HG03108 (cell line): Measurements from ENCODE around the gene WNT6.

ENCODE experiments used
- ATAC-seq: cut with Tn5 transposase; IDR thresholded peaks from one replicate; pipeline ENCODE4 v1.9.1; 2021; ENCODE audit warnings: moderate library complexity; ENCODE audit not compliant: unreplicated experiment

The WNT6 gene

DNA sequence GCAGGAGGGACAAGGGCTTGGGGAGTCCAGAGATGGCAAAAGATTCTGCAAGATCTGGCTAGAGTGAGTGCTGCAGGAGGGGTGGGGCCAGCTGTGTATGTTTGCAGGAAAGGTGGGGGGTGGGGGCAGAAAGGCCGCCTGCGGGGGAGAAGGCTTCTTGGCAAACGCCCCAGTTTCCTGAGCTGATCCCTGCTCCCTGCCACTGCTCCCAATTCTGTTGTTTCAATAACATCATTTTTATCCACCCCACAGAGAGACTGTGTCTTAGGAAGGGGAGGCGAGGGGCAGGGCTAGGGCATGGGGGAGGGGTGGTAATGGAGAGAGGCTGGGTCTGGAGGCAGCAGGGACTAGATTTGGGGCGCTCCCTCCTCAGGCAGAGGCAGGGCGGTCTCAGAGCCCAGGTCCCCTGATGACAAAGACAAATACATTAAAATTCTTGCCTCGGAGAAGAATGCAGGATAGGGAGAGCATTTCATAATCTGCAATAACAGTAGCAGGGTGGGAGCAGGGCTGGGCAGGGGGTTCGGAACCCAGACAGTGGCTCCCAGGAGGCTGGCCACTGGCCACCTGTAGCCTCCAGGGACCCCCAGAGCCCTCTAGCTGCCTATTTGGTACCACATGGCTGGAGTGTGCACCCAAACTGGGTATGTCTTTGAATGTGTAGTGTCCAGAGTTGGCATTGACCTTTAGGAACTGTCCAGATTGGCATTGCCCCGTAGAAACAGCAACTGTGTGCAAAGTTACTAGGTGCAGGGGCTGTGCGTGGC, 2.1 kb upstream of the WNT6 start:
- no peak for ATAC-seq

DNA sequence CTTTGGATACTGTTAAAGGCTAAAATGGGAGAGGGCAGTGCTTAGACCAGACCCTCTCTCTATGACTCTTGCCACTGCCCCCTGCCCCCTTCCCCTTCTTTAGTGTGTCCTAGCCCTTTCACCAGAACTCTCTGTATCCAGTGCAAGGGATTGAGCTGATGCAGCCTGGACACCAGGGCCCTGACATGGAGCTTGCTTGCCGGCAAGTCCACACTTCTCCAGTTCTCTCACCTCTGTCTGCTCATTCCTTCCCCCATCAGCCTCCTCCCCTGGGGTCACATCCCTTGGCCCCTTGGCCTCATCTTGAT, 1.5 kb upstream of the WNT6 start:
- no peak for ATAC-seq

DNA sequence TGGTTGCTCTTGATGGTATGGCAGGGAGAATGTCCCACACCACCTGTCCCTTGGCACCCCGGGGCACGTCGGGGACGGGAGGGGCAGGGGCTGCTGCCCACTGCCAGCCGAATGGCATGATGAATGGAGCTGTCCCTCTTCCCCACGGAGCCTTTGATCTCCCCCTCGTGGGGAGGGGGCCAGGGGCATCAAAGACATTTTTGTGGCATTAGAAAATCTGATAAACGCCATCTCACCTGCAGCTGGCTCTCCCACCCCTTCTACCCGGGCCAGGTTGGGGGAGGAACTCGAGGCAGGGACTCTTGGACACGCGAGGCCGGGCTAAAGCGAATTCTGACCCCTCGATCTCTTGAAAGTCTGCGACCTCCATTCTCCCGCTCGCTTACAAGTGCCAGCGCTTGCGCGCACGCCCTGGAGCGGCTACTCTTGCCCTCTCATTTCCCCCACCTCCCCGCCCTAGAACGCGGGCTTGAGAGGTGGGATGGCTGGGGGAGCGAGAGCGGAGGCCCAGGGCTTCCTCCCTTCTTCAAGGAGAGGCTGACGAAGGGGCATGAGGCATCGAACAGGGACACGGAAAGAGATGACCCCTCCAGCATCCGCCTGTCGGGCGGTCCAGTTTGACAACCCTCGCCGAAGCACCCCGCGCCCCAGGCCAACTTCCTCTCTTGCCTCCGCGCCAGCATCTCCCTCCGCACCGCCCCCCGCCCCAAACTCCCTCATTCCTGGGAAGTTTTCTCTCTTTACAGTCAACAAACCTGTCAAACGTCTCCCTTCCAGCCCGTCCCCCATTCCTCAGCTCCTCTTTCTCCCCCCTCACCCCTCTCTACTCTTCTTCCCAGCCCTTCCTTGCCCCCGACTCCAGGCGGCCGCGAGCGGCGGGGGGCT, 692 bp upstream of the WNT6 start:
- no peak for ATAC-seq

DNA sequence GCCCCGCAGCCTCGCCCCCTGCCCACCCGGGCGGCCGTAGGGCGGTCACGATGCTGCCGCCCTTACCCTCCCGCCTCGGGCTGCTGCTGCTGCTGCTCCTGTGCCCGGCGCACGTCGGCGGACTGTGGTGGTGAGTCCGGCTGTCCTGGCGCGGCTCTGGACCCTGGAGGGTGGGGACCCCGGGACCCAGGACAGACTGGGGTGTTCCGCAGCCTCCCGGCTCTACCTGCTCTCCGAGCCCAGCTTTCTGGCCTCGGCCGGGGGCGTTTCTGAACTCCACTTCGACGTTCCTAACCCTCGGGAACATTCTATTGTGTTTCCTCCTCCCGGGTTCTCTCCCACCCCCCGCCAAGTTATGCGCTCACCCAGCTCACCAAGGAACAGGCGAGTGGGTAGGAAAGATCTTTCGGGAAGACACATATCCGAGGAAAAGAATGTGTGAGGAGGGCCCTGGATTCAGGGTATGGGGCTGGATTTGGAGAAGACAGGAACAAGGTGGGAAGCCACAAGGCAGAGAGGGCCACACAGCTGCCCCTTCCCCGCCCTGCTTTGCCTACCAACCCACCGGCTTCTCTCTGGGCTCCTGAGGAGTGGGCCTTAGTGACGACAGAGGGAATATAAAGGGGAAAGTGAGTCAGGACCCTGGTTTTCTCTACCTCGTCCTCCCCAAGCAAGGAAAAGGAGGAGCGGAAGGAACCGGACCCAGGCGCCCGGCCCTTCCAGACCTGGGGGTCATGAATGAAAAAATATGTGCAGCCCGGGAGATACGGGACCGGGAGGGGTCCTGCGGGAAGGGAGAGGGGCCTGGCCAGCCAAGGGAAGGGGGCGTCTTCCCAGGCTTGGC, 605 bp downstream of the WNT6 start:
- ATAC-seq, result no peak

DNA sequence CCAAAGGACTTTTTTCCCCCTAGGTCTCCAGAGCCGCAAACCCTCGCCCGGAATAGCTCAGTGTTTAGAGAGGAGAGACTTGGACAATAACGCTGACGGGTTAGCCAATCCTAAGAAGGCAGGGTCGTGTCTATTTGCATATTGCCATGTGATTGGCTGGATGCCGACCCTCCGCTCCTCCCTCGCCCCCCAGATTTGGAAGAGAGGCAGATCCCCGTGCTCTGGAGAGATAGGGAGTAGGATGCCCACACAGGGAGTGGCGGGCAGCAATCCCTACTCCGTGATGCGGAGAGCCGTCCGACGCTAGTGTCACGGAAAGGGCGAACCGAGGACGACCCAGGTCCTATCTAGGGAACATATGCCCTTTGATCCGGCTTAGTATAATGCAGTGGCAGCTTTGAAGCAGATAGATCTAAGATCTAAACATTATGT, 1.4 kb downstream of the WNT6 start:
- ATAC-seq, result no peak

DNA sequence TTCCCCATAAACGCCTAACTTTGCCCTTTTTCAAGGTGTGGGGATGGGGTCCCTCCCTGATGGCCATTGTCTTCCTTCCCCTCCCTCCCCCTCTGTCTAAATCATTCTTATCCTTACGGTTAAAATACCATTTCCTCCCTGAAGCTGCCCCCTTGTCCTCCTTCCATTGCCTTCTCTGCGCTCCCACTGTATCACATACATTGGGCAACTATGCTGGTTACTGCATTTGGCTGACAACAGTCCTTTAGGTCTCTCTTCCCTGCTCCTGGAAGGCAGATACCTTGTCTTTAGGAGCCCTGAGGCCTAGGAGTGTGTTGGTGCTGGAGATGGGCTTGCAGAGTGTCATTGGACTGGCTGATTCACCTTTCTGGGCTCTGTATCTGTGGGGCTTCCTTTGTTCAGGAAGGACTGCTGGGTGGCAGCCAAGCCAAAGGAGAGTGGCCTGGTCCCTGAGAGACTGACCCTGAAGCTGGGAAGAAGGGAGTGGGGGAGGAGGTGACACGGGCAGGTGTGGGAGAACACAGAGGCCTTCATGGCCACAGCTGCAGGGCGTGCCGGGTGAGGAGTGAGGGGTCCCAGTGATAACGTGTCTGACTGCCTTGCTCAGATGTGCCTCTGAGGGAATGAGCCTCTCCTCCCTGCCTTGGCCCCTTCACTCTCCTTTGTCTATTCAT, 2.2 kb downstream of the WNT6 start:
- no peak for ATAC-seq

DNA sequence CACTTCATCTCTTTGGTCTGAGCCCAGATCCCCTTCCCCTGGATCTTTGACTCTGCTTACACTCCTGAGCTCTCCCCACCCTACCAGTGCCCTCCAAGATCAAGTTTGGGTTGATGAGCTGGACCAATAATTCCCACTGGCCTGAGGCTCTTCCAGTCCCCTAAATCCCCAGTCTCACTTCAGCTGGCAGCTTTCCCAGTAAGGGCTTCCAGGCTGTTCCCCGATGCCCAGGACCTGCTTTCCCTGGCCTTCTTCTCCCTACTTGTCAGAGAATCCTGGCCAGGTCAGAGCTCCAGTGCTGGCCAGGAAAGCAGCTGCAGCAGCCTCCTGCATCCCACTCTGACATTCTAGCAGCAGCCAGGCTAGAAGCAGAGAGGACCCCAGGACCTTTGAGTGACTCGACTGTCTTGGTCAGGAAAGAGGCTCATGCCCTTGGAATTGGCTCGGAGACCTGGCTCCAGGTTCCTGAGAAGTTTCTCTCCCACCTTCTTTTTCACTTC, 3.5 kb downstream of the WNT6 start:
- ATAC-seq, result no peak

DNA sequence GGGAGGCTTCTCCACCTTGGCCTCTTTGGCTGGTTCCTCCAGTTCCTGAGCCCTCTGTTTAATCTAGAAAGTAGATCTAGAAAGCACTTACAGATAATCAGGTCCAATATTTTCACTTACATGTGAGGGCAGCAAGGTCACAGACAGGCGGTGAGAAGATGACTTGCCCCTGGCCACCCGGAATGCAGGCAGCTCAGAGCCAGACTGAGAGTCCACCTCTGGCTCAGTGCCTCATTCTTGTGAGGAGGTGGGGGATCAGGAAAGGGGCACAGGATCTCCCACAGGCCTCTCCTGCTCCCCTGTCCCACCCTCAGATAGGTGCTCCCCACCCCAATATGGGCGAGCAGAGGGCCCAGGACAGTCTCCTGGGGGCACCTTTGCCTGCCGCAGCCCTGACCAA, 5.8 kb downstream of the WNT6 start:
- no peak for ATAC-seq

DNA sequence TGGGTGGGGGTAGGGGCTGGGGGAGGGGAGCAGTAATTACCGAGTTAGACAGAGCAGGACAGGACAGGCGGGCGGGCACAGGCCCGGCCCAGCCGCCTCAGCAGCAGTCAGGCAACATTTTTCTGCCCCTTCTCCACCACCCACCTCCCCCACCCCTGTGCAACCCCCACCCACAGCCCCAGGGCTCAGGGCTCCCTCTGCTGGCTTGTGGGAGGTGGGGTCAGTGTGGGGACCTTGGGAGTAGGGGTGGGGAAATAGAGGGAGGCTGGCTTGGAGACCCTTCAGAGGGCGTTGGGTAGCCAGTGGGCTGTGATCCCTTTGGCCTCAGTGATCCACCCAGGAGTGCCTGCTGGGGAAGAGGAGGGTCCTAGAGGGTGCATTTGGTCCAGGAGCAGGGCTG, 6.4 kb downstream of the WNT6 start:
- ATAC-seq, result no peak

DNA sequence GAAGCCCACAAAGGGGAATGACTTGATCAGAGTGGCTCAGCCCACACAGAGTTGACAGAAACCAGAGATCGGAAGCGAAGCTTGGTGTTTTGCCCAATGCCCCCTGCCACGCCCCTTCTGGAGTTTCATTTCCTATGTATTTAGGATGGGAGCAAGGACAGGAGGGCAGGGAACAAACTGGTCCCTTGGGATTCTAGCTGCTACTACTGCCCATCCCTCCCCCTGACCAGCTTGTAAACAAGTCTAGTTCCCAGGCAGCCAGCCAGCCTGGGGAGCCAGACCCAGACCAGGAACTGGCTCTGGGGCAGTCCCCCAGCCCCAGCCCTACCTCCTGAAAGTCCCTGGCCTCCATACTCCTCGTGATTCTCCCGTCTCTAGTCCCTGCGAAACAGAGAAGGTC, 8.3 kb downstream of the WNT6 start:
- no peak for ATAC-seq

DNA sequence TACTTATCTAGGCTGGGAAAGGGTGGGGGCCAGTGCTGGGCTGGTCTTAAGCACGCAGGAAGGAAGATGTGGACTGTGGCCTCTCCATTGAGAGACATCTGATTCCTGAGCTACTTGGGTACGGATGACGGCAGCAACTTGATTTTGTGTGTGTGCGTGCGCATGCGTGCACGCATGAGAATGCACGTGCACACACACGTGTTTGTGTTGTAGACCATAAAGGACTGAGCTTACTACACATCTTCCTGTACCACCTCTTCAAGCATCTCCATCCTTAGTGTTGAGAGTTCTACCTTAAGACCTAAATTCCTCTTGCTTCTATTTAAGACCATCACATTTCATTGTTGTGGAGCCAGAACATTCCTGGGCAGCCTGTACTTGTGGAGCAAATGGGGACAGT, 9.5 kb downstream of the WNT6 start:
- ATAC-seq, result no peak

DNA sequence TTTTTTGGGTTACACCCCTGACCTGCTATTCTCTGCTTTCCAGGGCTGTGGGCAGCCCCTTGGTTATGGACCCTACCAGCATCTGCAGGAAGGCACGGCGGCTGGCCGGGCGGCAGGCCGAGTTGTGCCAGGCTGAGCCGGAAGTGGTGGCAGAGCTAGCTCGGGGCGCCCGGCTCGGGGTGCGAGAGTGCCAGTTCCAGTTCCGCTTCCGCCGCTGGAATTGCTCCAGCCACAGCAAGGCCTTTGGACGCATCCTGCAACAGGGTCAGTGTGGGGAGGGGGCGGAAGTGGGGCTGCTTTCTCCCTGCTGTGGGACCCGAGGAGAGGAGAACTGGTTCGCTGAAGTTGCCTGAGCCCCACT, 11.4 kb downstream of the WNT6 start:
- peak; percentile 37 for ATAC-seq

DNA sequence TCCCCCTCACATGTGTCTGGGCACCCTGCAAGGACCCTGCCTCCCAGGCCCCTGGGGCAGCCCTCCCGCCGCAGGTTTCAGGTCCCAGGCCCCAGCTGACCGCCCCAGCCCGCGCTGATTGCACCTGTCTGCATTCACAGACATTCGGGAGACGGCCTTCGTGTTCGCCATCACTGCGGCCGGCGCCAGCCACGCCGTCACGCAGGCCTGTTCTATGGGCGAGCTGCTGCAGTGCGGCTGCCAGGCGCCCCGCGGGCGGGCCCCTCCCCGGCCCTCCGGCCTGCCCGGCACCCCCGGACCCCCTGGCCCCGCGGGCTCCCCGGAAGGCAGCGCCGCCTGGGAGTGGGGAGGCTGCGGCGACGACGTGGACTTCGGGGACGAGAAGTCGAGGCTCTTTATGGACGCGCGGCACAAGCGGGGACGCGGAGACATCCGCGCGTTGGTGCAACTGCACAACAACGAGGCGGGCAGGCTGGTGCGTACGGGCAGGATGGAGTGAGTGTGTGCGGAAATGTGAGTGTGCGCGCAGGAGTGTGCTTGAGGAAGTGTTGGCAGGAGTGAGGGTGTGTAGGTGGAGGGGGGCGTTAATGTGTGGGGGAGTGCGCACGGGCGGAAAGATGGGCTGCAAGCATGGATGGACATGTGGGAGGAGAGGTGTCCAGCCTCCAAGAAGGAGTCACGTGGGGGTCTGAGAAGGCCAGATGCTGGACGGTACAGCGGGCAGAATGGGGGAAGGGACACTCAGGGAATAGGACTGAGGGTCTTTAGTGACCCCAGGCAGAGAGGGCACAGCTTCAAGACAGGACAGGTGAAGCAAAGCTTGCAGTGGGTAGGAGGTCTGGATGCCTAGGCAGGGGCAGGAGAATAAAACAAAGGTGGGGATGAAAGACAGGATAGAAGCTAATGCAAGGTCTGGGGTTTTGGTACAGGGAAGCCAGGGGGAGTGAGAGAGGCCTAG, 12.0 kb downstream of the WNT6 start:
- ATAC-seq, result peak; percentile 26

DNA sequence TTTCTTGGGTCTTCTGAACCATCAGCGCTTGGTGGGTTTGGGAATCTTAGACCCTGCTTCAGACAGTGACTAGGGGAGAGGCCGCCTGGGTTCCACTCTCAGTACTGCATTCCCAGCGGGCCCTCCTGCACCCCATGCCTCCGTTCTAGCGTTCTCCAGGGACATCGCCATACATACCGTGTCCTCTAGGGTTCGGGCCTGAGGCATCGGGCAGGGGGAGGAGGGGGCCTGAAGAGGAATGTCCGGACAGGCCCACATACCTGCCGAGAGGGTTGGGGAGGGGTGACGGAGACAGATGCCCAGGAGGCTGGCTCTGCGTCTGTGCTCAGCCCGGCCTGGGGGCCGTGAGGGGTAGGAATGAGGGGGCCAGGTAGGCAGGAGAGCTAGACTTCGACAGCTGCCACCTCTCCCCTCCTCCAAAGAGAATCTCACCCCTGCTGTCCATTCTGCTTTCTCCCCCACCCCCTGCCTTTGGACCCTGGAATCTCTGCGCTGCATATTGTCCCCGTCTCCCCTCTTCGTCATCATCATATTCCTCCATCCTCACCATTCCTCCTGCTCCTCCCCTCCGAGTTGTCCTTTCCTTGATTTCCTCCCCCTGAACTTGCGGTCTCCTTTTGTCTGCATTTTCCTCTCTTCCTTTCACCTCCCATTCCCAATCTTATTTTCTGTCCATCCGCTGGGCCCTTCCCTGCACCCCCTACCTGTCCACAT, 13.2 kb downstream of the WNT6 start:
- ATAC-seq, result no peak

DNA sequence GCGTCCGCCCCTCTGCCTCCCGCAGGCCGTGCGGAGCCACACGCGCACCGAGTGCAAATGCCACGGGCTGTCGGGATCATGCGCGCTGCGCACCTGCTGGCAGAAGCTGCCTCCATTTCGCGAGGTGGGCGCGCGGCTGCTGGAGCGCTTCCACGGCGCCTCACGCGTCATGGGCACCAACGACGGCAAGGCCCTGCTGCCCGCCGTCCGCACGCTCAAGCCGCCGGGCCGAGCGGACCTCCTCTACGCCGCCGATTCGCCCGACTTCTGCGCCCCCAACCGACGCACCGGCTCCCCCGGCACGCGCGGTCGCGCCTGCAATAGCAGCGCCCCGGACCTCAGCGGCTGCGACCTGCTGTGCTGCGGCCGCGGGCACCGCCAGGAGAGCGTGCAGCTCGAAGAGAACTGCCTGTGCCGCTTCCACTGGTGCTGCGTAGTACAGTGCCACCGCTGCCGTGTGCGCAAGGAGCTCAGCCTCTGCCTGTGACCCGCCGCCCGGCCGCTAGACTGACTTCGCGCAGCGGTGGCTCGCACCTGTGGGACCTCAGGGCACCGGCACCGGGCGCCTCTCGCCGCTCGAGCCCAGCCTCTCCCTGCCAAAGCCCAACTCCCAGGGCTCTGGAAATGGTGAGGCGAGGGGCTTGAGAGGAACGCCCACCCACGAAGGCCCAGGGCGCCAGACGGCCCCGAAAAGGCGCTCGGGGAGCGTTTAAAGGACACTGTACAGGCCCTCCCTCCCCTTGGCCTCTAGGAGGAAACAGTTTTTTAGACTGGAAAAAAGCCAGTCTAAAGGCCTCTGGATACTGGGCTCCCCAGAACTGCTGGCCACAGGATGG, 14.0 kb downstream of the WNT6 start:
- ATAC-seq, result no peak

DNA sequence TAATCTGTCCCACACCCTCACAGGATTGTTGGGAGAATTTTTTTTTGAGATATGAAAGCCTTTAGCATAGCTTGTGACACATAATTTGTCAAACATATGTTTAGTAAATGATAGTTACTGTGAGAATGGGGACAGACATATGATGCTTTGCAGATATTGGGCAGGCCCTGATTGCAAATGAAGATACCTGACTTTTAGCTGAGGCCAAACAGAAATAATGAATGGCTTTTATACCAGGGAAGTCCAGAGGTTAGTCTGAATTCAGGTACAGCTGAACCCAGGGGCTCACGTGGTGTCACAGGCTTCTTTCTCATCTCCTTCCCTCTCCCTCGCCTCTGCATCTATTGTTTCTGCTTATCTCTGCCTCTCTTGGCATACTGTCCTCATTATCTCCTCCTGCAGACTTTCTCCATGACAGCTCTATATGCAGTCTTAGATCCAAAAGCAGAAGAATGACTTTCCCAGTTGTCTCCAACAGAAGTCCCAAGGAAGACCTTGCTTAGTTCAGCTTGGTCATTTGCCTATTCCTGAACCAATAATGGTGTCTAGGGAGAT, 16.2 kb downstream of the WNT6 start:
- no peak for ATAC-seq

DNA sequence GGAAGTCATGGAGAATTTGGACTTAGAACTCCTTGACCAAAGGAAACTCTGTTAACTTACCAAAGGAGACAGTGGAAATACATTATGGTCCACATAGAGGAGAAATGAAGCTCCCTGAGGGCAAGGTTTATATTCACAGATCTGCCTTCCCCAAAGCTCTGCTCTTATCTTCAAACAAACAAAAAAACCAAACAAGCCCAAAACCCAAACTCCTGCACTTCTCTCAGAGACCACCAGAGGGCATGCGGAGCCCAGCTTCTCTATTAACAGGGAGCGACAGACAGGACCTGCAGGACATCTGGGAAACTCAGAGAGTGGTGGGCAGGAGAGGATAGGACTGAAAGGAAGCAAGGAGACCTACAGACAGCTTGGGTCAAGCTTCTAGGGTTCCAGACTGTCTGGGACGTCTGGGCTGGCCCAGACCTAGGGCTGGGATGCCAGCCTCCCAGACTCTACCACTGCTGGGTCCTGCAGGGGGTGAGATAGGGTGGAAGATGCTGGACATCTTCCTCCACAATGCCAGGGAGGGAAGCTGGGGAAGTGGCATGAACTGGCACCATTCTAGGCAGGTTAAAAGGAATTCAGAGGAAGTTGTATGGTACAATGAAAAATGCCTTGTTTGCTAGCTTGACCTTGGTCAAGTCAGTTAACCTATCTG, 17.1 kb downstream of the WNT6 start:
- no peak for ATAC-seq
